Measurements from ENCODE around the gene RASGRP3.

DNA sequence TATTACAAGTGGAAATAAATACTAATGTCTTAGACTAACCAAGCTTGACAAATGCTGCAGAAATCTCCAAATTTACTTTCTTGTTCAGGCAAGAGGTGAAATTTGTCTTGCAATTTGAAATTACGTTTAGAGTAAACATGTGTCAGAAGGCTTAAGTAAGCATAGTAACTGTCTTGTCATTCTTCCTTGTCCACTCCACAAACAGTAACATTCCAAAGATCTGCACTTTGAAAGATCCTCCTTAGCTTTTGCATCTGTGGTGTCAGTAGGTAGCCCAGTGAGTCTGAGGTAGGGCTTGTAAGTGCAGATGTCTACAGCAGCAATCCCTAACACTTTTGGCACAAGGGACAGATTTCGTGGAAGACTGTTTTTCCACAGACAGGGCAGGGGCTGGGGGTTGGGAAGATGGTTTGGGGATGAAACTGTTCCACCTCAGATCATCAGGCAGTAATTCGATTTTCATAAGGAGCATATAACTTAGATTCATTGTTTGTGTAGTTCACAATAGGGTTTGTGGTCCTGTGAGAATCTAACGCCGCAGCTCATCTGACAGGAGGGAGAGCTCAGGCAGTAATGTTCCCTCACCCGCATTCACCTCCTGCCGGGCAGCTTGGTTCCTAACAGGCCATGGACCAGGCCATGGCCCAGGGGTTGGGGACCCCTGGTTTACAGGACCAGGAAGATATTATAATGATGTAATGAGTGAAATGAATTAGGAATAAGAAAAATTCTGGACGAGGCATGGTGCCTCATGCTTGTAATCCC lies 18.6 kb downstream of the RASGRP3 start:
- TF ChIP-seq, protein P1, sequence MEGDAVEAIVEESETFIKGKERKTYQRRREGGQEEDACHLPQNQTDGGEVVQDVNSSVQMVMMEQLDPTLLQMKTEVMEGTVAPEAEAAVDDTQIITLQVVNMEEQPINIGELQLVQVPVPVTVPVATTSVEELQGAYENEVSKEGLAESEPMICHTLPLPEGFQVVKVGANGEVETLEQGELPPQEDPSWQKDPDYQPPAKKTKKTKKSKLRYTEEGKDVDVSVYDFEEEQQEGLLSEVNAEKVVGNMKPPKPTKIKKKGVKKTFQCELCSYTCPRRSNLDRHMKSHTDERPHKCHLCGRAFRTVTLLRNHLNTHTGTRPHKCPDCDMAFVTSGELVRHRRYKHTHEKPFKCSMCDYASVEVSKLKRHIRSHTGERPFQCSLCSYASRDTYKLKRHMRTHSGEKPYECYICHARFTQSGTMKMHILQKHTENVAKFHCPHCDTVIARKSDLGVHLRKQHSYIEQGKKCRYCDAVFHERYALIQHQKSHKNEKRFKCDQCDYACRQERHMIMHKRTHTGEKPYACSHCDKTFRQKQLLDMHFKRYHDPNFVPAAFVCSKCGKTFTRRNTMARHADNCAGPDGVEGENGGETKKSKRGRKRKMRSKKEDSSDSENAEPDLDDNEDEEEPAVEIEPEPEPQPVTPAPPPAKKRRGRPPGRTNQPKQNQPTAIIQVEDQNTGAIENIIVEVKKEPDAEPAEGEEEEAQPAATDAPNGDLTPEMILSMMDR (IDR thresholded peaks at IDR 0.05) = no peak
- no peak for TF ChIP-seq POLR2A (IDR thresholded peaks at IDR 0.05)
